Measurements from ENCODE around the gene SMARCA2.

DNA sequence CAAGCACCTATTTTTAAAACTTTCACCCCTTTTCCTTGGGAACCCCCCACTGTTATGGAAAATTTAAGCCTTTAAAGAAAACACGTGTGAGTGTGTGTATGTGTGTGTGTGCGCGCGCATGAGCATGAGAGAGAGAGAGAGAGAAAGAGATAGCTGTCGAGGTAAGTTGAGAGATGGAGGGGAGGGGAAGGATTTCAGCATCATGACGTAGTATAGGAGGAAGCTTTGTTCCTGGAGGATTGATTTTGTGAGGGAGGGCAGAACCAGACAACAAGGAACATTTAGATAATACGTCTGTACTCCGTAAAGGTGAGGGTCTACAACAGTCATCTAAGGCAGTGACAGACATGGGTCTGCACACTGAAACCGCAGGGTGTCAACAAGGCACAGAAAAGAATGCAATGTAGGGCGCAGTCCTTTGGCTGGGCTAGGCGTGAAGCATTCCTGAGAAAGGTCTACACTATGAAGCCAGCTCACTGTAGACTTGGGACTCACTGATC, 227.7 kb downstream of the SMARCA2 start:
- no peak for TF ChIP-seq POLR2AphosphoS5 (IDR thresholded peaks at IDR 0.05; ENCODE audit: low read depth, low read length)
- no peak for TF ChIP-seq TAF1 (IDR thresholded peaks at IDR 0.05; ENCODE audit: borderline replicate concordance, insufficient read depth, low read length)
- TF ChIP-seq, protein P1, sequence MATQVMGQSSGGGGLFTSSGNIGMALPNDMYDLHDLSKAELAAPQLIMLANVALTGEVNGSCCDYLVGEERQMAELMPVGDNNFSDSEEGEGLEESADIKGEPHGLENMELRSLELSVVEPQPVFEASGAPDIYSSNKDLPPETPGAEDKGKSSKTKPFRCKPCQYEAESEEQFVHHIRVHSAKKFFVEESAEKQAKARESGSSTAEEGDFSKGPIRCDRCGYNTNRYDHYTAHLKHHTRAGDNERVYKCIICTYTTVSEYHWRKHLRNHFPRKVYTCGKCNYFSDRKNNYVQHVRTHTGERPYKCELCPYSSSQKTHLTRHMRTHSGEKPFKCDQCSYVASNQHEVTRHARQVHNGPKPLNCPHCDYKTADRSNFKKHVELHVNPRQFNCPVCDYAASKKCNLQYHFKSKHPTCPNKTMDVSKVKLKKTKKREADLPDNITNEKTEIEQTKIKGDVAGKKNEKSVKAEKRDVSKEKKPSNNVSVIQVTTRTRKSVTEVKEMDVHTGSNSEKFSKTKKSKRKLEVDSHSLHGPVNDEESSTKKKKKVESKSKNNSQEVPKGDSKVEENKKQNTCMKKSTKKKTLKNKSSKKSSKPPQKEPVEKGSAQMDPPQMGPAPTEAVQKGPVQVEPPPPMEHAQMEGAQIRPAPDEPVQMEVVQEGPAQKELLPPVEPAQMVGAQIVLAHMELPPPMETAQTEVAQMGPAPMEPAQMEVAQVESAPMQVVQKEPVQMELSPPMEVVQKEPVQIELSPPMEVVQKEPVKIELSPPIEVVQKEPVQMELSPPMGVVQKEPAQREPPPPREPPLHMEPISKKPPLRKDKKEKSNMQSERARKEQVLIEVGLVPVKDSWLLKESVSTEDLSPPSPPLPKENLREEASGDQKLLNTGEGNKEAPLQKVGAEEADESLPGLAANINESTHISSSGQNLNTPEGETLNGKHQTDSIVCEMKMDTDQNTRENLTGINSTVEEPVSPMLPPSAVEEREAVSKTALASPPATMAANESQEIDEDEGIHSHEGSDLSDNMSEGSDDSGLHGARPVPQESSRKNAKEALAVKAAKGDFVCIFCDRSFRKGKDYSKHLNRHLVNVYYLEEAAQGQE (IDR thresholded peaks at IDR 0.05; ENCODE audit: insufficient read depth in 1 of 2, low read depth in 2 of 2, low read length in 2 of 2) = no peak
- TF ChIP-seq FOXP2 (optimal IDR thresholded peaks at IDR 0.05; ENCODE audit: borderline replicate concordance, extremely low read depth, extremely low read length, insufficient read depth) = no peak
- TF ChIP-seq SIN3A (IDR thresholded peaks at IDR 0.05; ENCODE audit: borderline replicate concordance, insufficient read depth, low read length) = no peak
